ENCODE measurements around the gene CATSPERE. TPM values are rescaled to one million over a fixed set of nuclear protein-coding genes. Genes with fewer than 3 reads are reported as not detected.

CATSPERE gene
- total and polyA plus RNA-seq, 2 of the 8 experiments (the other 6 are each of a cell fraction or from before 2014, with no cell fraction given): 0.05 to 0.45 TPM

- no peak for TF ChIP-seq KDM1A (IDR thresholded peaks at IDR 0.05; ENCODE audit: borderline replicate concordance, low read length)
- no peak for TF ChIP-seq SP4 (IDR thresholded peaks at IDR 0.05; ENCODE audit: low read length)
- TF ChIP-seq RXRA (IDR thresholded peaks at IDR 0.05; ENCODE audit: insufficient read depth, low read depth, low read length): no peak
- no peak for TF ChIP-seq ZNF274 (IDR thresholded peaks at IDR 0.05; ENCODE audit: borderline replicate concordance, extremely low read depth, low read length)
- no peak for TF ChIP-seq BRCA1 (IDR thresholded peaks at IDR 0.05; ENCODE audit: low read depth, low read length)
- no peak for TF ChIP-seq JUN (IDR thresholded peaks at IDR 0.05; ENCODE audit: low read depth, low read length)
- TF ChIP-seq CEBPB (IDR thresholded peaks at IDR 0.05; ENCODE audit: low read depth, low read length): no peak
- TF ChIP-seq SP2 (IDR thresholded peaks at IDR 0.05; ENCODE audit: low read length): no peak
- TF ChIP-seq SRF (IDR thresholded peaks at IDR 0.05; ENCODE audit: low read depth, low read length): no peak
These were observed 33.4 kb upstream of the CATSPERE start (continued) for GRCh38 chr1:244427647-244428046.
